Measurements from ENCODE around the gene CNTNAP5. TPM values are rescaled to one million over a fixed set of nuclear protein-coding genes. Genes with fewer than 3 reads are reported as not detected.

CNTNAP5 gene
- total and polyA plus RNA-seq, 2 donors (not counting 3 experiments of a cell fraction or from before 2014, with no cell fraction given) = not detected

DNA sequence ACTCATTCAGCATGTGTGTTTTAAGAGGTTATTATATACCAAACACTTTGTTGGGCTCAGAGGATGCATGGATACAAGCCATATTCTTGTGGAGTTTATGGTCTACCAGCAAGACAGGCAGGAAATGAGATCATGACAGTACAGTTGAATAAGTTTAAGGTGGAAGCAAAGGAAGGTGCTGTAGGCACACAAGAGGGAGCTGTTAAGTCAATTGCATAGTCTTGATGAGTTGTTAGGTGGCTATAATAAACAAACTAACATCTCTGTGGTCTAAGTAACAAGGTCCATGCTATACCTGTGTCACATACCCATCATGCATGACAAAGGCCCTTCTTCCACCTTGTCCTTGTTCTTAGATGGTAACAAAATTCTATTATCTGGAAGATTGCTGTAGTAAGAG lies 538.3 kb downstream of the CNTNAP5 start:
- H3K27me3 ChIP-seq (ENCODE audit: control insufficient read depth in 2 of 2, insufficient read depth in 2 of 2, low read length in 2 of 2) = no peaks in the 10 kb centered on the region
- no peaks in the 10 kb centered on the region for H3K36me3 ChIP-seq (ENCODE audit: control insufficient read depth in 2 of 2, extremely low read depth in 1 of 2, insufficient read depth in 2 of 2, low read length in 2 of 2)
- no peak overlapping the region for H3K4me3 ChIP-seq (replicated peaks in 1 of 3; ENCODE audit: insufficient read depth in 1 of 3, low read depth in 1 of 3, low read length in 3 of 3)
- dilution Hi-C loops (cut with MboI; ENCODE audit: extremely low pct_ligation_motif_present, low sequenced_read_pairs) (no loop called here), intact Hi-C loops (cut with micrococcal nuclease) (no loop called here)
- H3K9ac ChIP-seq (replicated peaks; ENCODE audit: extremely low read depth, insufficient read depth, low read length) = no peak overlapping the region
- no peaks in the 10 kb centered on the region for H3K79me2 ChIP-seq (ENCODE audit: control insufficient read depth, insufficient read depth, low read length)
- H3K4me2 ChIP-seq (ENCODE audit: insufficient read depth, low read length) = no peak overlapping the region
- TF ChIP-seq FOS (IDR thresholded peaks at IDR 0.05; ENCODE audit: borderline replicate concordance, insufficient read depth, low read length) = no peak
- no peak for TF ChIP-seq CTCF (IDR thresholded peaks at IDR 0.05; ENCODE audit: extremely low read depth in 1 of 2, insufficient read depth in 1 of 2, low read depth in 1 of 2, low read length in 2 of 2)
- TF ChIP-seq GATA2 (IDR thresholded peaks at IDR 0.05; ENCODE audit: insufficient read depth, insufficient read length, low read depth, low read length) = no peak
- TF ChIP-seq EZH2 (IDR thresholded peaks at IDR 0.05; ENCODE audit: borderline replicate concordance, low read depth, low read length, severe bottlenecking) = no peak
- no peak for TF ChIP-seq POLR2AphosphoS5 (IDR thresholded peaks at IDR 0.05; ENCODE audit: insufficient read depth, low read depth, low read length)
- TF ChIP-seq POLR2A (IDR thresholded peaks at IDR 0.05; ENCODE audit: low read depth, low read length) = no peak
- TF ChIP-seq, protein P1, sequence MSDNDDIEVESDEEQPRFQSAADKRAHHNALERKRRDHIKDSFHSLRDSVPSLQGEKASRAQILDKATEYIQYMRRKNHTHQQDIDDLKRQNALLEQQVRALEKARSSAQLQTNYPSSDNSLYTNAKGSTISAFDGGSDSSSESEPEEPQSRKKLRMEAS (IDR thresholded peaks at IDR 0.05; ENCODE audit: insufficient read depth, insufficient read length) = no peak
- no peak for TF ChIP-seq JUN (IDR thresholded peaks at IDR 0.05; ENCODE audit: borderline replicate concordance, insufficient read depth, insufficient read length, low read depth)
- TF ChIP-seq MYC (IDR thresholded peaks at IDR 0.05; ENCODE audit: low read depth, low read length) = no peak
- H3K27ac ChIP-seq (ENCODE audit: insufficient read depth, low read depth, low read length) = no peak overlapping the region
- H2AFZ ChIP-seq (ENCODE audit: low read depth, low read length) = no peak overlapping the region
- H3K4me1 ChIP-seq (ENCODE audit: control insufficient read depth, extremely low read depth, insufficient read depth, low read length) = no peaks in the 10 kb centered on the region
- DNase-seq (ENCODE audit: low read depth, low spot score) (no peak), FAIRE-seq (no peak)
- no peaks in the 10 kb centered on the region for H4K20me1 ChIP-seq (replicated peaks; ENCODE audit: control insufficient read depth, extremely low read depth, insufficient read depth, low read length)
- CTCF ChIA-PET = no interaction called here
- peaks cover 2% of the 10 kb centered on the region for H3K9me3 ChIP-seq (replicated peaks; ENCODE audit: control insufficient read depth, insufficient read depth, low read length)
- BruUV-seq (replicated peaks) = no TSS peak
- no peaks in the 10 kb centered on the region for H3K9me1 ChIP-seq (replicated peaks; ENCODE audit: control insufficient read depth, extremely low read depth, insufficient read depth, low read length)
- POLR2A ChIA-PET = no interaction called here

Data from endothelial cell of umbilical vein (primary cell).